GM19467 (cell line): ENCODE data around the gene HABP4.
"Not testable (repeated sequence)": the region's sequence is repeated elsewhere in the genome, so short reads cannot be mapped to it uniquely, and the experiment has no call there.

Source experiments
- ATAC-seq: cut with Tn5 transposase; IDR thresholded peaks from one replicate; pipeline ENCODE4 v1.9.1; 2021; ENCODE audit warnings: mild to moderate bottlenecking, moderate library complexity; ENCODE audit not compliant: unreplicated experiment

HABP4 gene

DNA sequence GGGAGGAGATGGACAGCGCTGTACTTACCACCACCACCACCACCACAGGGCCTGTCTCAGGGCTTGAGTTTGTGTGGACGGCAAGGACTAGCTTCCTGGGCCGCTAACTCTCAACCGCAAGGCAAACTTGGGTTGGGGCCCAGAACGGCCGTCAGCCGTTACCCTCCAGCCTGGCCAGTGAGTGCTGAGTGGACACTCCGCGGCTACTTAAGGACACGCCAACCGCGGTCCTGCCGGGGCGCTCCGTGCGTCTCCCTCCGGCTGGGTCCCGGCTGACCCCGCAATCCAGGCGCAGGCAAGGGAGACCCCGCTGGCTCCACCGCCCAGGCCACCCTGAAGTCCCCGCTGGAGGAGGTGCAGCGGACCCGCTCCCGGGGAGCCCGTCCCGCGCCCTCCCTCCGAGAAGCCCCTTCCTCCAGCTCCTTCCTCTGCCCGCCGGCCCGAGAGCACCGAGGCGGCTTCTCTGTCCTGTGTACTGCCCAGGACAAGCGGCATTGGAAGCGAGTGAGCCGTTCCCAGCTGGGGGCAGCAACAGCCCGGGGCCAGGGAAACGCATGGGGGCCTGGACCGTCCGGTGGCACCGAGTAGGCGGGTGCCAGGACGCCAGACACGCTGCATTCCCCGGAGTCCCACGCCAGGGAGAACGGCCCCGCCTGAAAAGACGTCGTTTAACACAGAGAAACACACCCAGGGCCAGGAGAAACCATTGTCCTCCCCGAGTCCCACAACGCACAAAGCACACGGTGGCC lies 46.6 kb downstream of the HABP4 start:
- ATAC-seq: no peak

DNA sequence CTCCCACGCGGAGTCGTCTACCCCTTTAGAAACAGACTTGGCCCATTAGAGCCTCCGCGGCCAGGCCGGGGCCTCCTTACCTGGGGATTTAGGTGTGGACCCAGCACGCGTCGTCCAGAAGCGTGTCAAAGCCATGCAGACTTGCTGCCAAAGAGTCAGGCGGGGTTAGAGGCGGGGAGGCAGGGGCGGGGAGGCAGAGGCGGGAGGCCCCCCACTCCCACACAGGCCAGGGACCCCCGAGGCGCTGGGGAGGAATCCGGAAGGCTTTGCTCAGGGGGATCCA lies 47.1 kb downstream of the HABP4 start:
- no peak for ATAC-seq

DNA sequence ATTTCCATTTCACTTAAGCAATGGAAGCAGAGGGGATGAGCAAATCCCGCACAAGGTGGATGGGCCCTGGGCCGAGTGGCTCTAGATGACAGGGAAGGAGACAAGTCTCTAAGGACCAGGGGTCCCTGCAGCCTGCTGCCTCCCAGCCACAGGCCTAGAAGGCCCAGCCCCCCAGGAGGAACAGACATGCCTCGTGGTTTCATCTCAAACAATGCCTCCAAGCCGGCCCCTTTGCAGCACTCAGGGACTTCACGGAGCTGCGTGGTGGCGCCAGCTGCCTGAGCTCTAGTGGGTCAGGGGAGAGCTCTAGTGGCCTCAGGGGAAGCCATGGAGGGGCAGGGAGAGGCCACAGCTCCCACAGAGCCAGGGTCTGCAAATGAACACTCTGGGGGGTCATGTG lies 48.8 kb downstream of the HABP4 start:
- no peak for ATAC-seq

DNA sequence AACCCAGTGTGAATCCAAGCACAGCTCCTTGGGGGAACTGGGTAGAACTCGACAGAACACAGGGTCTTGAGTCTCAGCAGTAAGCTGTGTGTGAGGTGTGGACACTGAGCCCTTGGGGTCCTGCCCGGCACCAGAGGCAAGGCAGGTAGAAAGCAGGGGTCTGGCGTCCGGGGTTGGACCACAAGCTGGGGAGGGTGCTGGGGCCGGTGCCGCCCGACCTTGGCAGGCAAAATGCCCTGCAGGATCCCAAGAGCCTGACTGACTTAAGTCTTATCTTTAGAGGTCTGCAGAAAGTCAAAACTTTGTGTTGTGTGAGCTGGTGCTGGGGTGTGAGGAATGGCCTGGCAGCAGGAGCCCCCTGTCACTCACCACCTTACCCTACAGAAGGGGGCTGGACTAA lies 49.3 kb downstream of the HABP4 start:
- no peak for ATAC-seq

DNA sequence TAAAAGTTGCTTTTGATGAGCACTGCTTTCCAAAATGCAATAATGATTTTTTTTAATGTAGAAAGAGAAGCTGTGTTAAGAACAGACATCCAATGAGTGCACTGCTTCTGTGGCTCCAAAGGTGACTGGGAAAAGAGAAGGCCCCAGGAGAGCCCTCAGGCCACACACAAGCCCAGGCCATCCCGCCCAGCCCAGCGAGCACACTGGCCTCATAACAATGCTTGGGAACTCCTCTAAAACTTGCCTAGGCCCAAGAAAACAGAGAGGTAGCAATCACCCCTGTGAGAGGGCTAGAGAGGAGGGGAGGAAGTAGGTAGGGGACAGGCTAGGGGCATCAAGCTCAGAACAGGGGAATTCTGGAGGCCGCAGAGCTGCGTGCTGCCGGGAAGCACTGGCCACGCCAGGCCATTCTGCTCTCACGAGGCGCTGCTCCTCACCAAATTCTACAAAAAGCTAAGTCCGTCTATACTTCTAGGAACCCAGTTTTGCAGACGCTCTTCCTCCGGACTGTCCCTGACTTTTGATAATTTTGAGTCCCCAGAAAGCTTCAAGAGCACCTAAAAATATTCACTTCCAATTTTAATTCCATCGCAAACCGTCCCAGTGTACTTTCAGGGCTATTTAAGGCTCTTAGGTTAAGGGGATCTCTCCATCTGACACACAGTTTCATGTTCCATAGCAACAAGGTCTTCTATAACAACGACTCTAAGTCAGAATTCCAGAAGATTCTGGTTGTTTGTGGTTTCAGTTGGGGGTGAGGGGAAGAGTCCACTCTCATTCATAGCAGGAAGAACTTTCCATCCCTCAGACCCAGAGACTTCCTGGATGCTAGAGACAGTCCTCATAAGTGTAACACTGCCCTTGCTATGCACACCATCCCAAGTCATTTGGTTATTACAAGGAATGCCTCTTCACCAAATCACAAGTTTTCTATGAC lies 51.0 kb downstream of the HABP4 start:
- no peak for ATAC-seq

DNA sequence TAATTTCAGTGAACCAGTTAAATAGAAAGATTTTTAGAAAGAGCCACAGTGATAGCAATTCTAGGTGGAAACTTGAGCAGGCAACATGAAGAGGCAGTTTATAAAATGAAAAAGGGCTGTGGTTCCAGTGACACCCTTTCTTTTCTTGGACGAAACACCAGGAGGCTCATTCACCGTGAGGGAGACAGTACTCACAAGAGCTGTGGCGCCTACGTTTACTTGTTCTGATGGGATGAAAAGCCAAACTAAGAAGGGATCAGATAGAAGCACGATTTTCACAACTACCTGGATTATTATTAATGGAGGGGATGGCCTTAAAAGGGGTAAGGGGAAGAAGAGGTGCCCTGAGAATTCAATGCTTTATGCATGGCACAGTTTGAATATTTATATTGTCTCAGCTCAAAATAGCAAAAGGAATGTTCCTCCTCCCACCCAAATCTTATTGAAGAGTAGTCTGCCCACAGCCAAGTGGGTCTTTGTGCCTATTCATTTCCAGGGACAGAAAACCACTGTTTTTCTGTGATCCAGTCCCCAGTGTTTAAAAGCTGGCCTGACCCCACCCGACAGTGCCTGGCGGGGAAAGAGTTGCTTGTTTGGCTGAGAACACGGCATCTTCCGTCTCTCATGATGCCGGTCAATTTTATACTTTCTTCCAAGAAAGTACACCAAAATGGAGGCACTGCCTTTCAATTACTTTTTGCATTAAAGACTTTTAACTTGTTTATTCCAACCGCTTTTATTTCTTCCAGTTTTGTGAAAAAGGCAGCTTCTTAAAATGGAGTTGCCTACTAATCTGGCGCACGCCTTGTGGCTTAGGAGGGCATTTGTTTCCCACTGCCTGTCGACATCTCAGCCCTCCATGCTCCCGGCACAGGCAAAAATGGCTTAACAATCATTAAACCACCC lies 51.9 kb downstream of the HABP4 start:
- no peak for ATAC-seq

DNA sequence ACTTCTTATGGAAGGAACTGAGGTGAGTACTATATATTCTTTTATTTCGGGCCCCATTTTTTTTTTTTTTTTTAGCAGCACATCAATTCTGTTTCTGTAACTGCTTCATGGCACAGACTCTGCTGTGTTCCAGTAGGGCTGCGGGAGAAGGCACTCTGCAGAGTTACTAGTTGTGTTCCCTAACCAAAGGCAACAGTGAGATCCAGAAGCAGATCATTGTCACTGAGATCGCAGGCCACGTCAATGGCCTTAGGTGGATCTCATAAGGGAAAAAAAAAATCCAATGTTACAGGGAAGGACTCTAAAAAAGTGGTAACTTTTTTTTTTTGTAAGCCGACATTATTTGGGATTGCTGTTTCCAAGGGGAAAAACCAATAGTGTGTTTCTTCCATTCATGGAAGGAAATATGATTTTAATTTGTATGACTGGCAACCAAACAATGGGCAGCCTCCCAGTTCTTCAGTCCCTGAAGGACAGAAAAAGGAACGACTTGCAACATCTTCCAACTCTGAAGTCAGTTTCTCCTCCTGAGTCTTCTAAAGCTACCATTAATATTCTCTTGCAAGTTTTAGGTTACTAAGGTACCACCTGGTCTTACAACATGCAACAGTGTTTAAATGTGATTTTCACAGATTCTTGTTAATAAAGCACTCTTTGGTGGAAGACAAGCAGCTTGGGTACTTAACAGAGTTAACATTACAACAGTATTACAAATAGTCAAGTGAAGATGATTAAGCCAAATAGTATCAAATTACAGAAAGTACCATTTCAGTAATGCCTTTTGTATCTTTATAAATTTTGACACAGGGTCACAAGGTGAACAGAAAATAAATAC lies 52.8 kb downstream of the HABP4 start:
- ATAC-seq: no peak

DNA sequence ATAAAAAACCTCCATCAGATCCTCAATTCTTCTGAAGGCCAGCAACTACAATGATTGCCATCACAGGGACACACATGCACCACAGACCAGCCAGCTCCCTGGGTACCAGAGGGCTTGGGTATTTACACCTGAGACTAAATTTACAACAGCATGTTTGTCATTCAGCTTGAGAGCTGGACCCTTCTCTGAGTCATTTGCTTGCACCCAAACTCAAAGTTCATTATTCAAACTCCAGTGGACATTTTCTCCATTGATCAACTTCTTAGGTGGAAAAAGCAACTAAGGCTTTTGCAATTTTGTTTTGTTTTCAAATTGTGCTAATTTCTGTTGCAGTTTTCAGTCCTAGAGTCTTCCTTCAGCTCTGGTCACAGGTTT lies 53.4 kb downstream of the HABP4 start:
- not testable (repeated sequence) for ATAC-seq

DNA sequence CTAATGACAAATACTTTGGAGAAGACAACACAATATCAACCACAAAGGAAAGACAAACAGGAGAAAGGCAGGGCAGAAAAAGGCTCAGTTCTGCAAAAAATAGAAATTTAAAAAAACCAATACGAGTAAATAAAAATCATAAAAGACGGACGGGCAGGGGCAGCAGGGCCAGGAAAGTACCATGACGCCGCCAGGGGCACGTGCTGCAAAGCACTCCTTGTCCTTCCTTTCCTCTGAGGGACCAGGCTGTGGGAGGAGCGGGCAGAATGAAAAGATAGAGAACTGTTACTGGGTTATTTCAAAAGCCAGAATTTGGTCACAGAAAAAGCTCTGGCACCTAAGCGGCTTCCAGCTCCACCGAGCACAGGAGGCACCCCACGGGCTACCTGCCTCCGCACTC lies 53.9 kb downstream of the HABP4 start:
- no peak for ATAC-seq

DNA sequence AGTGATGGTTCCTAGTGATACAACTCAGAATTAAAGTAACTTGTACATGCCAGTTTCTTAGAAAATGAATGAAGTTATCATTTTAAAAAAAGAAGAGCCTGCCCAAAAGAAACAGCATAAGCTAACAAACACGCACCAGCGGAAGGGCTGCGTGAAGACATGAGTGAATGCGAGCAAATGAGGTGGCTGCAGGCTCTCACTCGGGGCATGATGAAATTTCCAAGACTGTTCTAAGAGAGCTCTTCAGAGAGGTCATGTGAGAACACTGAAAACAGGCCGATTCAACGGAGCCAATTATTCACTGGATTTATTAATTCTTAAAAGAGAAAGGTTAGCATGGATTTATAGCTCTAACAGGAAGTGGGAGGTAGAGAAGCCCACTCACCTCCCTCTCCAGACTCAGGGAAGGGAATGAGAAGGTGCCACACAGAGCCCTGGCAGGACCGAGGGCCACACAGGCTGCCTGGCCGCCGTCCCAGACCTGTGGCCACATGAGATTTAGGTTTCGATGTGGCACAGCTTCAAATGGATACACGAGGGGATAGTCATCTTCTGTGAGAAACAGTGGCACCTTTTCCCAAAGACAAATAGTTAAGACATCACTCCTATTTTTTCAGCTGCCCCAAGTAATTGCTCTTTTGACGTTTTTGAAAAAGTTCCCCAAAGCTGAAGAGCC lies 55.5 kb downstream of the HABP4 start:
- no peak for ATAC-seq

DNA sequence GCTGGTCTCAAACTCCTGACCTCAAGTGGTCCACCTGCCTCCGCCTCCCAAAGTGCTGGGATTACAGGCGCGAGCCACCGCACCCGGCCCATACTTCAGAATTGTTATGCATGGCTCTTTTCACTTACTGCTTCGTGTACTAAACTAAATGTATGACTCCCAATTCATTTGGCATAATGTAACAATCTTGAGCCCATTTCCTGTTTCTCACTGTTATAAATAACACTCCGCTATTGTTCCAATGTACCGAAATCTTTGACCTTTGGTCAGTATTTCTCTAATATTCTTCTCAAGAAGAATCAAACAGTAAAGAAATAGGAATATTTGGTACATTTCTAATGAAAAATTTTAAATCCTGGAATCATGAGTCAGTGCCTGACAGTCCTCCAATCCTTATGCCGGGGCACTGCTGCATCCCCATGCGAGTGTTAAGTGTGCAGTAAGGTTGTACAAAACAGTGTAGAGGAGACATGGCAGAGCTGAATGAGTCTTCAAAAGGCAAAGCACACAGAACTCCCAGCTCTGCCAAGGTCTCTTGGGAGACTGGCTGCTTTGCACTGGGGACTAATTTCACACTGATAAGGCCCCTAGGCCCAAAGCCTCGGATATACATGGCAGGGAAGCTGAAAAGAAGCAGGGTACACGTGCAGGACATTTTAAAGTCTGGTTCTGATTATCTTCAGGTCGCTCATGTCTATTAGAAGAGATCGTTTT lies 58.4 kb downstream of the HABP4 start:
- ATAC-seq: no peak

DNA sequence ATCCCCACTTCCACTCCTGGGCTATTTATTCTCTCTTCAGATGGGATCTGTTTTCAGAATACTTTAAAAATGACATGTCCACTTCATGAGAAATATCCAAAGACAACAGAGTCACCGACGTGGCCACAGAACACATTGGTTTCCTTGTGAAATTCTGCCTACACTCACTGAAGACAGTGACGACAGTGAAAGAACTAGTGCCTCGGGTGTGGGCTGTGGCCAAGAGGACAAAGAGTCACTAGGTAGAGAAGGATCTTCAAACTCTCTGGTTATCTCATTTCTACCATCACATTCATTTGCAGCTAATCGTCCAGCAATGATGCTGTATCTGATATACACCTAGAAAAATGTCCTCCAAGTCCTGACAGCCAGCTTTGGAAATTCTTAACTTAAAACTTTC lies 59.1 kb downstream of the HABP4 start:
- no peak for ATAC-seq

DNA sequence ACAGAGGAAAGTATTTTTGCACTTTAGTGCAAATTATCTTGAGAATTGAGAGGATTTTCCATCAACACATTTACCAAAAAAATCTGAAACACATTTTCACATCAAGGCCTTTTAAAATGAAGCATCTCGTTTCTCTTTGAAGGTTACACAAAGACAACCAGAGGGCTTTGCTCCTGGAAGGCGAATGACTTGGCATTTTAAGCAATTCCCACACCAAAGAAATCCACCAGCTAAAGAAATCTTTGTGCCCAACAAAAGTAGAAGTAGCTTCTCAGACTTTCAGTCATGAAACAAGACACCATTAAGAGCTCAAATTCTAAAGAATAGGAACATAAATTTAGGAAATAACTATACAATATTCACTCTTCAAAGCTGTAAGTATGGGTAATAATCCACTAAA lies 59.9 kb downstream of the HABP4 start:
- ATAC-seq: no peak

DNA sequence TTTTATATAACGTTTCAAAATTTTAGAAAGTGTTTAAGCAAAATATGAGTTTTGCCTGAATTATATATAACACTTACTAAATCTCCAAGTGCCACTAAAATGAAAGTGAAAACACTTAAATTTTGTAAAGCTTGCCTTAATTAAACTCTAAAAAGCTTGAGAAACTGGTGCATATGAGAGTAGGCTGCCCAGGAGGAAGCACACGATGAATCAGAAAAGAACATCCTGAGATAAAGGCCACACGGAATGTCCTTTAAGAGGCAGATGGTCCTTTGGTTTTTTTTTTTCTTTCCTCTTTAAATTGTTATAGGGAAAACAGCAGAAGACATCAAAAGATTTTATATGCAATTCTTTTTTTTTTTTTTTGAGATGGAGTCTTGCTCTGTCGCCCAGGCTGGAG lies 60.3 kb downstream of the HABP4 start:
- ATAC-seq: no peak

DNA sequence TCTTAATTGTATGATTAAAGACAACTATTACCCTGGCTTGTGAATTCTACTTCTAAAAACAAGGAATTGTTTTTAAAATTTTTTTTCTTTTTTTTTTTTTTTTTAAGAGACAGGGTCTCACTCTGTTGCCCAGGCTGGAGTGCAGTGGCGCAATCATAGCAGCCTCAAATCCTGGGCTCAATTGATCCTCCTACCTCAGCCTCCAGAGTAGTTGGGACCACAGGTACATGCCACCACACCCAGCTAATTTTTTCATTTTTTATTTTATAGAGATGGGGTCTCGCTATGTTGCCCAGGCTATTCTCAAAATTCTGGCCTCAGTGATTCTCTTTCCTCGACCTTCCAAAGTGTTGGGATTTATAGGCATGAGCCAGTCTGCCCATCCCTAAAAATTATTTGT lies 62.3 kb downstream of the HABP4 start:
- no peak for ATAC-seq

DNA sequence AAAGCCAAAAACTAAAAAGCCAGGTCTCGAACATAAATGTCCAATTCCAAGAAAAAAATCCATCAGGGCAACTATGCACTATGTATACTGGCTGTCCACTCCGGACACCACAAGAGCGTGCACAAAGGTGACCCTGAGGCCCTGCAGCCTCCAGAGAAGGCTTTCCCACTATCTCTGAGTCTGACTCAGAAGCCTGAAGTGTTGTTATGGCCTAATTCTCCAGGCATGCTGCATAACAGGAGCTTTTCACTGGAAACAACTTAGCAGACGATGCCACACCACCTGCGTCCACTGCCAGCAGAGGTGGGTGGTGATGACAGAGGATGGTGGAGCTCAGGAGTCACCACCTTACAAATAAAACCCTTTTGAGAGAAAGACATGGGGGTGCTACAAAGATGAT lies 63.7 kb downstream of the HABP4 start:
- ATAC-seq: no peak

DNA sequence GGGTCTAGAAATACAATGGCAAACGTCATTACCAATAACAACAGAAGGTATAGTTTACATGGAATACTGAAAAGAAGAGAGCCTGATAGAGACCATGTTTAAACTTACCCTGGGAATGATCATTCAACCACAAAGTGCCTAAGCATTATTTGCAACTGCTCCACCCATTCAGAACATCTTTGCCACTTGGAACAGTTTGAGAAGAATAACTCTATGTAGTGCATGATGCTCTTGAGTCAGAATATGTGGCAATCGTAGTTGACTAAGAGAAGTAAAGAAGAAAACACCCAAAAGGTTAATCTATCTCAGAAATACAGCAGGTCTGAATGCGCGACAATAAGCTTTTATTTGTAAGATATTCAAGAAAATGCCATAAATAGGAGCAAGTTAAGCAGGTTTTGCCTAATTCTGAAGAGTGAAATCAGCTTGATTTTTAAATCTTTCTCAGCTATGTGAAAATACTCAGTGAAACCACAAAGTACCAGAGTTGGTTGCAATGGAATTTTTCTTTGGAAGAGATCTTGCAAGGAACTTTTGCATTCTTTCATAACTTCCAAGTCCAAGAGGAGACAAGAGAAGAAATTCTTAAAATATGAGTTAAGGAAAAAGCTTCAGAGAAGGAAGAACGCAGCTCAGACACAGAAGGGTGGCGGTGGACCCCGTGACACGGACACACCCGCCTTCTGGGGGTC lies 64.3 kb downstream of the HABP4 start:
- no peak for ATAC-seq

DNA sequence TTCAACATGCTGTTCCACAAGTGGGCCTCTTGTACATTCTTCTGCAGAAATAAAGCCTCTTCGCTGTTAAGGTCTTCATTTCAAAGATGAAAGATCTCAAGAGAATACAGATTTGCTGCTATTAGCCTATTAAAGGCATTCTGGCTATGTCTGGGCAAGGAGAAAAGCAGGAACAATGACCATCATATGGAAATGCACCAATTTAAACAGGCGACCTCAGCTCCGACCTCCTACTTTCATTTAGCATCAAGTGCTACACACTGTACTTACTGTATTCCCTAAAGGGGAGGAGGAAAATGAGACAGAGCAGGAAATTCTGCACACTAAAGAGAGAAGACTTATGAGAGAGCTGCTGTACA lies 64.8 kb downstream of the HABP4 start:
- no peak for ATAC-seq
